AG08395 (cell line): ENCODE results near the gene PSTPIP1.

Experiments
- DNase-seq: peaks from one replicate; pipeline ENCODE4 v3.0.0; 2012; ENCODE audit warnings: mixed read lengths, low spot score

Gene PSTPIP1

DNA sequence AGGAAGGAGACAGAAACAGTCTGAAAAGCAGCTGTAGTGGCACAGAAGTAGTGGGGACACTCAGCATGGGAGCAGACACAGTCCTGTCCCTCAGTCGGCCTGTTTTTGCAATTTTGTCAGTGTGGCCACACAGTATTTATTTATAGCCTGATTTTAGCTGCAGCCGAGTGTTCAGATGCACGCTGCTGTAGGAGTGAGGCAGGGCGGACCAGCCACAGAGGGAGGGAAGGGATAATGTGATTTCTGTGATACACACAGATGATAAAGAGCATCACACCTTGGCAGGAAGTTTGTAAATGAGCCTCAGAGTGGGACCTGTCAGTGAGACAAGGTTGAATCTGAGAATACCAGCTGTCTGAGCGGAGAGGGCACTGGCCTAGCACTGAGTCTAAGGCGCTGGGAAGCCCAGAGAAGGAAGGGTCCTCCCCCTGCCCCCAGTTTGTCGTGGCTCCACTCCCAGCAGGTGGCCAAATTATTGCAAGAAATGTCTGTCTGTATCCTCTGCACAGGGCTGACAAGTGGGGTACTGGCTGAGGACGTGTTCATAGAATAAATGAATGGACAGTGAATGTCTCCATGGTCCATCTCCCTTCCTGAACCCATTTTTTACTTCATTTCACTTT, 3.8 kb downstream of the PSTPIP1 start:
- DNase-seq, result no peak

- DNase-seq, result no peak
Measured at GRCh38 chr15:76999996-77000395, 5.1 kb downstream of the PSTPIP1 start.

DNA sequence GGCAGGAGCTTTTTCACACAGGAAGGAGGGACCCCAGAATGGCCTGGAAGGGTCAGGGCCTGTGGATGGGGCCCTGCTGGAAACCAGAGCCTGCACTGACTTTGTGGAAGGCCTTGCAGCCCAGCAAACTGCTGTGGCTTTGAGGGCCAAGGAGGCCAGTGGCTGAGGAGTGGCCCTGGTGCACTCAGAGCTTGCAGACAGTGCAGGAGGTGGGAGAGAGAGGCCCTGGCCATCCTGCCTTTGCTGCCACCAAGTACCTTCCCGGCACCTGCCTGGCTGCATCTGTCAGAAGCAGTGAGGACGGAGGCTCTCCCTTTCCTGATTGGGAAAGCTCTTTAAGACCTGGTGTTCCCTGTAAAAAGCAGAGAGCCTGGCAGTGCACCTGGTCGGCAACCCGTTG, 6.4 kb downstream of the PSTPIP1 start:
- no peak for DNase-seq

GRCh38 chr15:77001966-77002365, 7.0 kb downstream of the PSTPIP1 start:
- DNase-seq, result no peak

GRCh38 chr15:77002436-77002835, 7.5 kb downstream of the PSTPIP1 start:
- peak; percentile 21 for DNase-seq

- DNase-seq, result no peak
Measured at GRCh38 chr15:77002954-77003912, 8.3 kb downstream of the PSTPIP1 start.

DNA sequence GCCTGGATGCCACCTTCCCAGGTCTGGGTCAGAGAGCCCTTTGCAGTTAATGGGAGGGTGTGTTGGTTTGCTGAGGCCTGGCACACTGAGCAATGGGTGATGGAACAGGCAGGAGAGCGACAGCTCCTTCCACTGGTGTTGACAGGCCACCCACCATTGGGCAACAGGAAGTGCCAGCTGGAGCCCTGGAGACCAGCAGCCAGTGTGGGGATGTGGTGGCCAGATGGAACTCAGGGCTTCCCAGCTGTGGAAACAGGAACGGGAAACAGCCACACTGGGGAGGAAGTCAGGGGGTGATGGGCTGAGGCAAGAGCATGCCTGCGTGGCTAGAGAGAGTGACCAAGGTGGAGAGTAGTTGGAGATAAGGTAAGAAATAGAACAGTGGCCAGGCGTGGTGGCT, 9.3 kb downstream of the PSTPIP1 start:
- no peak for DNase-seq

GRCh38 chr15:77009176-77009575, 14.2 kb downstream of the PSTPIP1 start:
- no peak for DNase-seq

DNA sequence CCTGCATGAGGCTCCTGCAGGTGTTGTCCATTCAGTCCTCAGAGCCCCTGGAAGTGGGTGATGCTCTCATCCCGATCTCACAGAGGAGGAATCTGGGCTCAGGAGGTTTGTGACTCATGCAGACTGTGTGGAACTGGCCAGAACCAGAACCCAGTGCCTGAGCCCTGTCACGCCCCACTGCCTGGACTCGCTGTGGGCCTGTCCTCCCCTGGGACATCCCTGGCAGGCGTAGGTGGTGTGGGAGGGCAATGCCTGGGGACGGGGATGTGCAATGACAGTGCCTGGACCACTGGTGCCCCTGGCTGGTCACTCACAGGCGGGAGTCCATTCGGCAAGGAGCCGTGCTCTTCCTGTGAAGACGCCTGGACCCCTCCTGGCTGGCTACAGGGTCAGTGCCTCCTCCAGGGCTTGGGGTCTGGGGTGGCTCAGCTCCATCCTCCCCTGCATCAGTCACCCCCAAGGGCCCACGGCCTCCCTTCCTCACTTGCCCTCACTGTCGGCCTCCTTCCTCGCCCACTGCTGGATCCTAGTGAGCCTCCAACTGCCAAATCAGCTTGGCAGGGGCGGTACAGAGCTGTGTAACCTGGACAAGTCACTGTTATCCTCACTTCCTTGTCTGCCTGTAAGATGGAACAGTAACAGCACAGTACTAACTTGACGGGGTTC, 14.9 kb downstream of the PSTPIP1 start:
- DNase-seq, result peak; percentile 64

DNA sequence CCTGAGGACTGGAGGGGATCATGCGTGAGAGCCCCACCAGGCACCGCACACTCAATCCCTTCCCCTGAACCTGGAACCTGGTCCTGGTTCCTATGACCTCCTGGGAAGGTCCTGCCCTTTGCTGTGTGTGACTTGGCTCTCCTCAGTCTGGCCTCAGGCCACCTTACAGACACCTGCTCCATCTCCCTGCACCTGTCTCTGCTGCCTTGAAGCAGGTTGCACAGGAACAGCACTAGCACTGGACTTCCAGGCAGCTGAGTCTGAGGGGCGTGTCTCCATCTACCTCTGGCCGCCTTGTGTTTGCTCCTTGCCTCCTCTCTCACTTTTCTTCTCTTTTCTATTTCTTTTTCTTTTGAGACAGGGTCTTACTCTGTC, 15.4 kb downstream of the PSTPIP1 start:
- no peak for DNase-seq

- DNase-seq, result no peak
Measured at GRCh38 chr15:77010857-77011256, 15.9 kb downstream of the PSTPIP1 start.

- no peak for DNase-seq
Measured at GRCh38 chr15:77012117-77012712, 17.3 kb downstream of the PSTPIP1 start.

DNA sequence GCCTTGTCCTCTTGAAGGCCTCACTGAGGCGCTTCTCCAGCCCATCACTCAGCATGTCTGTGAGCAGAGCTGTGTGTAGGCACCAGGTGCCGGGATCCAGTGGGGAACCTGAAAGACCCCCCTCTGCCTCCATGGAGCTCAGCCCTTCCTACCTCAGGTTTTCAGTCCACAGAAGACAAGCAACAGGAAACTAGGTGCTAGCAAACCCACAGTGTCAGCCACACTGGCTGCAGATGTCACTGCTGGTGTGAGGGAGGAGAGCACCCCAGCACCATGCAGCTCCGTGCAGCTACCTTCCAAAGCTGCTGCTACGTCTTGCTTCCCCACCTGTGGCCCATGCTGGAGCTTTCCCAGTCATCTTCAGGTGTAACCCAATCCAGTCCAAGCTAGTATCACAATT, 17.9 kb downstream of the PSTPIP1 start:
- no peak for DNase-seq

DNA sequence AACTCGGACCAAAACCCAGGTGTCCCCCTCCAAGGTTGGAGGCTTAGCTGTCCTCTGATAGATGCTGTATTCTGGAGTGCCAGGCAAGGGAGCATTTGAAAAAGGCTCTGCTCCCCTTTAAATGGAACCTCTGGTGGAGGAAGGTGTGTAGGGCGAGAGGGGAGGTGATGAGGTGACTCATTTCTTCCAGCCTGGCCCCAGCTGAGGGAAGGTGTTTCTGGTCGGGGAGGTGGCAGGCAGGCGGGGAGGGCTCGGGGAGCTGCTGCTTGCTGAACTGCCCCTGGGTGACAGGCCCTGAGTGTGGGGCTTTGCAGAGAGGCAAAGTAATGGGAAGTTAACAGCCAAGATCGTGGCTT, 18.8 kb downstream of the PSTPIP1 start:
- no peak for DNase-seq

GRCh38 chr15:77014132-77015081, 19.5 kb downstream of the PSTPIP1 start:
- no peak for DNase-seq

GRCh38 chr15:77015646-77016320, 20.9 kb downstream of the PSTPIP1 start:
- DNase-seq, result no peak

GRCh38 chr15:77016321-77016695, 21.4 kb downstream of the PSTPIP1 start:
- DNase-seq, result no peak

GRCh38 chr15:77017091-77017660, 22.2 kb downstream of the PSTPIP1 start:
- no peak for DNase-seq

- no peak for DNase-seq
Measured at GRCh38 chr15:77017761-77018720, 23.1 kb downstream of the PSTPIP1 start.
